GM19468 (cell line): ENCODE measurements around the gene ZSCAN2.
"Not testable (repeated sequence)": the region's sequence is repeated elsewhere in the genome, so short reads cannot be mapped to it uniquely, and the experiment has no call there.

ENCODE experiments used
- ATAC-seq: cut with Tn5 transposase; IDR thresholded peaks from one replicate; pipeline ENCODE4 v1.9.1; 2021; ENCODE audit warnings: mild to moderate bottlenecking, moderate library complexity, moderate number of reproducible peaks; ENCODE audit not compliant: unreplicated experiment; ENCODE audit errors: extremely low read depth

Gene ZSCAN2

GRCh38 chr15:84600687-84601554 lies at the start of gene ZSCAN2:
ZSCAN2 (plus strand) TSS chr15:84601009; CDS start chr15:84603928, 2,919 bp downstream.
- peak; percentile 88 for ATAC-seq

GRCh38 chr15:84551624-84552023 lies 49.2 kb upstream of the ZSCAN2 start:
- ATAC-seq = not testable (repeated sequence)

GRCh38 chr15:84552896-84553295 lies 47.9 kb upstream of the ZSCAN2 start:
- ATAC-seq = no peak

- not testable (repeated sequence) for ATAC-seq
These were observed 44.1 kb upstream of the ZSCAN2 start for GRCh38 chr15:84556690-84557089.

- ATAC-seq = not testable (repeated sequence)
These were observed 32.8 kb upstream of the ZSCAN2 start for GRCh38 chr15:84568021-84568420.

- no peak for ATAC-seq
These were observed 30.6 kb upstream of the ZSCAN2 start for GRCh38 chr15:84570164-84570735.

- no peak for ATAC-seq
These were observed 28.6 kb upstream of the ZSCAN2 start for GRCh38 chr15:84572231-84572630.

GRCh38 chr15:84575493-84575892 lies 25.3 kb upstream of the ZSCAN2 start:
- ATAC-seq = no peak

GRCh38 chr15:84577891-84578290 lies 22.9 kb upstream of the ZSCAN2 start:
- ATAC-seq = not testable (repeated sequence)

- not testable (repeated sequence) for ATAC-seq
These were observed 21.5 kb upstream of the ZSCAN2 start for GRCh38 chr15:84579261-84579721.

GRCh38 chr15:84581676-84582428 lies 19.0 kb upstream of the ZSCAN2 start:
- not testable (repeated sequence) for ATAC-seq

GRCh38 chr15:84582583-84583157 lies 18.1 kb upstream of the ZSCAN2 start:
- no peak for ATAC-seq

GRCh38 chr15:84583921-84584320 lies 16.9 kb upstream of the ZSCAN2 start:
- ATAC-seq = not testable (repeated sequence)

- no peak for ATAC-seq
These were observed 14.1 kb upstream of the ZSCAN2 start for GRCh38 chr15:84586696-84587095.

- ATAC-seq = peak; percentile 83
These were observed 12.5 kb upstream of the ZSCAN2 start for GRCh38 chr15:84588053-84588874.

GRCh38 chr15:84590406-84590805 lies 10.4 kb upstream of the ZSCAN2 start:
- no peak for ATAC-seq

GRCh38 chr15:84591815-84592214 lies 9.0 kb upstream of the ZSCAN2 start:
- ATAC-seq = no peak

GRCh38 chr15:84594617-84595290 lies 6.1 kb upstream of the ZSCAN2 start:
- no peak for ATAC-seq

GRCh38 chr15:84595660-84596059 lies 5.1 kb upstream of the ZSCAN2 start:
- no peak for ATAC-seq
